ACC112 (cell line): ENCODE data around the gene TPRN.

Experiments used
- H2AFZ ChIP-seq: fragments of 200-600 bp; sonication (generic); one replicate; pipeline ENCODE4 v1.6.0; 2017; ENCODE audit warnings: antibody characterized with exemption, low read length; ENCODE audit not compliant: unreplicated experiment
- H3K27ac ChIP-seq: fragments of 200-600 bp; sonication (generic); 2 replicates; pipeline ENCODE4 v1.5.1; 2014; ENCODE audit warnings: low read depth, mild to moderate bottlenecking, antibody characterized with exemption, low read length, moderate library complexity
- H3K27me3 ChIP-seq: fragments of 200-600 bp; sonication (generic); 2 replicates; pipeline ENCODE4 v1.6.1; 2014; ENCODE audit warnings: mild to moderate bottlenecking, antibody characterized with exemption, low read length, moderate library complexity, mixed read lengths; ENCODE audit not compliant: insufficient read depth
- H3K36me3 ChIP-seq: fragments of 200-600 bp; sonication (generic); 2 replicates; pipeline ENCODE4 v1.6.1; 2016; ENCODE audit warnings: mild to moderate bottlenecking, antibody characterized with exemption, low read length, moderate library complexity, mixed read lengths; ENCODE audit not compliant: insufficient read depth
- H3K4me1 ChIP-seq: fragments of 200-600 bp; sonication (generic); one replicate; pipeline ENCODE4 v1.6.1; 2016; ENCODE audit warnings: low read length, mixed read lengths; ENCODE audit not compliant: insufficient read depth, unreplicated experiment, control insufficient read depth
- H3K4me3 ChIP-seq: fragments of 200-600 bp; sonication (generic); 2 replicates; pipeline ENCODE4 v1.5.1; 2014; ENCODE audit warnings: mild to moderate bottlenecking, low read depth, low read length
- H3K79me2 ChIP-seq: fragments of 200-600 bp; sonication (generic); one replicate; pipeline ENCODE4 v1.6.0; 2016; ENCODE audit warnings: low read length; ENCODE audit not compliant: control insufficient read depth, unreplicated experiment, insufficient read depth

TPRN gene

DNA sequence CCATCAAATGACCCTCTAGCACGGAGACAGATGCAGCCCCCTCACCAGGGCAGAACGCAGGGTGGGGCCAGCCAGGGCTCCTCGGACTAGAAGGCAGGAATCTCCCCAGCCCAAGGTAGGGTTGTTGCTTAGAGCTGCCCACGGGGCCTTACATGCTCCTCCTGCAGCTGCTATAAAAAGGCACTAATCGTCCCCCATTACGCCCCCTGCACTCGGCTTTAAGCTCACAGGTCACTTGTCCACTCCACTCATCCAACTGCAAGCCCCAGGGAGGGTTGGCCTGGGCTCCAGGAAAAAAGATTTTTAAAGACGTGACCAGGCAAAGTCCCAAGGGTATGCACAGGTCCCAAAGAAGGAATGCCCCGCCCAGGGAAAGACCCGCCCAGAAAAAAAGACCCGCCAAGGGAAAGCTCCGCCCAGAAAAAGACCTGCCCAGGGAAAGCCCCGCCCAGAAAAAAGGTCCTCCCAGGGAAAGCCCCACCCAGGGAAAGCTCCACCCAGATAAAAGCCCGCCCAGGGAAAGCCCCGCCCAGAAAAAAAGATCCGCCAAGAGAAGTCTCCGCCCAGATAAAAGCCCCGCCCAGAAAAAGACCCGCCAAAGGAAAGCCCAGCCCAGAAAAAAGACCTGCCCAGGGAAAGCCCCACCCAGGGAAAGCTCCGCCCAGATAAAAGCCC is 50.5 kb downstream of the TPRN start:
- Histone ChIP-seq H3K4me1 (no peaks in the 10 kb centered on the region), H3K27ac (no peak overlapping the region), H3K79me2 (no peaks in the 10 kb centered on the region), H3K27me3 (0 out of 2 replicates have a peak, but pooled peaks cover 3% of the 10 kb centered on the region), H3K36me3 (no peaks in the 10 kb centered on the region), H3K4me3 (no peak overlapping the region), H2AFZ (no peak overlapping the region)

DNA sequence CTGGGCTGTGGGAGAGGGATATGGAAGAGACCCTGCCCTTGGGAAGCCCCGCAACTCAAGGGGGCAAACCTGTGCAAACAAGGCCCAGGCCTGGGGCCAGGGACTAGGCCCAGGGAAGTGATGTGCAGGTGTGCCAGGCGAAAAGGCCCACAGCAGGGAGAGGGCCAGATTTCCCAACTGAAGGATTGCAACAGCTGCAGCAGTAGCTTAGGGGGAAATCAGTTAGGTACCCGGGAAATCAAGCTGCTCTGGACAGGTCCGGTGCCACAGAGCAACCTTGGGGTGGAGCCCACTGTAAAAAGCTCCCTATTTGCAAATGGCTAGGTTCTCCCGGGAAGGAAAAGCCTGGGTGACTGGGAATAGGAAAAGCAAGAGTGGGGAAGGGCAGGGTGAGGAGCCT is 51.2 kb downstream of the TPRN start:
- Histone ChIP-seq H3K27ac (no peak overlapping the region), H3K79me2 (no peaks in the 10 kb centered on the region), H2AFZ (no peak overlapping the region), H3K4me1 (no peaks in the 10 kb centered on the region), H3K27me3 (0 out of 2 replicates have a peak, but pooled peaks cover 3% of the 10 kb centered on the region), H3K4me3 (no peak overlapping the region), H3K36me3 (no peaks in the 10 kb centered on the region)

DNA sequence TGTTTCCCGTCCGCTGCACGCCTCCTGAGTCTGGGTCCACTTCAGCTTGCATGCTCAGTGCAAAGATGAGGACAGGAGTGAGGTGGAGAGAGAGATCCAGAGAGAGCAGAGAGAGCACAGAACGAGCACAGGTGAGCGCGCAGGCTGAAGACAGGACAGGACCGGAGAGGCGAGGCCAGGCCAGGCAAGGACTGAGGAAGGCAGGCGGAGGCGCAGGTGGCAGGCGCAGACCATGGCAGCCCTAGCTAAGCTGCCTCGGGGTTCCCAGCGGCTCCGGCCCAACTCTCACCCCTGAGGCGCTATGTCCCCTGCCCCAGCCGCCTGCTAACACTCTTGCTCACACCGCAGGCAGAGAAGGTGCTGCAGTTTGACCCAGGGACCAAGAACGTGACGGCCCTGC is 51.9 kb downstream of the TPRN start:
- Histone ChIP-seq H3K4me3 (no peak overlapping the region), H3K4me1 (no peaks in the 10 kb centered on the region), H3K36me3 (no peaks in the 10 kb centered on the region), H3K79me2 (no peaks in the 10 kb centered on the region), H3K27me3 (0 out of 2 replicates have a peak, but pooled peaks cover 3% of the 10 kb centered on the region), H3K27ac (no peak overlapping the region), H2AFZ (no peak overlapping the region)

DNA sequence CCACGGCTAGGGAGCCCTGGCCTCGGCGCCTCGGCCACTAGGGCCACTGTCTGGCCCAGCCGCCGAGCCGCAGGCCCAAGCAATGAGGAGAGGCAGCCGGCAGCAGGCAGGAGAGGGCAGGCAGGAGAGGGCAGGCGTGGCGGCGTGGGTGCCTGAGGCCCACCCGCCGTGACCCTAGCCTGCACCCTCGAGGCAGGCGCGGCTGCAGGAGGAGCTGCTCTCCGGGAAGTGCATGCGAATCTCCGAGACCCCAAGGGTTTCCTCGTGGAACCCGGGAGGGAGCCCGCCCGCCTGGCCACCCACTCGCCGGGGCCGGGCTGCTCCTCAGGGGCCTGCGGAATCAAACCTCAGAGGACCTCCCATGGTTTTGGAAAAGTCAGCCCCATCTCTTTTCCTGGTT is 52.3 kb downstream of the TPRN start:
- H3K27ac ChIP-seq: no peak overlapping the region
- peaks cover 4% of the 10 kb centered on the region; the same call in 1 of the 2 replicates for H3K27me3 ChIP-seq
- no peaks in the 10 kb centered on the region for H3K36me3 ChIP-seq
- H2AFZ ChIP-seq: no peak overlapping the region
- no peaks in the 10 kb centered on the region for H3K79me2 ChIP-seq
- no peaks in the 10 kb centered on the region for H3K4me1 ChIP-seq
- no peak overlapping the region for H3K4me3 ChIP-seq

DNA sequence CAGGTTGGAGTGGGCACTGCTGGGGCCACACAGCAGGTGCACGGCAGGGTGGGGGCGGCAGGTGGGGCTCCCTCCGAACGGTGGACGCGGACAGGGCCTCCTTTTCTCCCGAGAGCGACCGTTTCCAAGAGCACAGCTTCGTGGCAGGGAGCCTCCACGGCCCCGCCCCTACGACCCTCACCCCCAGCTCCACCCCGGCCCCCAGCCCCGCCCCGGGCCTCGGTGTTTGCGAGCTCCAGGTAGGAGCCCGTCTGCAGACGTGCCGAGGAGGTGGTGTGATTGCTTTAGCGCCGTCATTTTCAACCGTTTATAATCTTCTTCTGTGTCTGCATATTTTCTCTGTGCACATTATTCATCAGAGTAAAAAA is 52.8 kb downstream of the TPRN start:
- Histone ChIP-seq H3K79me2 (no peaks in the 10 kb centered on the region), H3K36me3 (no peaks in the 10 kb centered on the region), H2AFZ (no peak overlapping the region), H3K4me3 (no peak overlapping the region), H3K27me3 (peaks cover 8% of the 10 kb centered on the region; the same call in 1 of the 2 replicates), H3K27ac (no peak overlapping the region), H3K4me1 (no peaks in the 10 kb centered on the region)

DNA sequence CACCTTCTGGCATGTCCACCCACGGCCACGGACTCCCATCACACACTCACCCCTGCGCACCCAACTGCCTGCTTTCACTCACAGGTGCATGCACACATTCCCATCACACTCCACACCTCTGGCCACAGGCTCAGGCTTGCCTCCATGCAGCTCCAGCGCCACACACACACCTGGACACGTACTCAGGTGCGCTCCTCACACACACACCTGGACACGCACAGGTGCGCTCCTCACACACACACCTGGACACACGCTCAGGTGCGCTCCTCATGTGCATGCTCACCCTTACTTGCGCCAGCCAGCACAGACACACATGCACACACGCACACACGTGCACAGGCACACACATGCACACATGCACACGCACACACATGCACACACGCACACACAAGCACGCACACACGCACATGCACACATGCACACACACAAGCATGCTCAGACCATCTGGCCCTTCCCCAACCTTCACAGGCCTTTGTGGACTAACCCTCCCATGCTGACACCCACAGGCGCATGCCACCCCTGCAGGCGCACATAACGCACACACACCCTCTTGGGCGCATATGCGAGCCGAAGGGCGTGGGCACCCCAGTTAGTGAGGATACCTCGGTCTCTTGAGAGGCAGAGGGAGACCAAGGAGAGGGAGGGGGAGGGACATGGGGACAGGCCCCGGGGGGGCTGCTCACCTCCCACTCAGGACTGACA is 53.3 kb downstream of the TPRN start:
- H2AFZ ChIP-seq: no peak overlapping the region
- H3K79me2 ChIP-seq: no peaks in the 10 kb centered on the region
- peaks cover 13% of the 10 kb centered on the region for H3K27me3 ChIP-seq
- H3K4me3 ChIP-seq: no peak overlapping the region
- no peak overlapping the region for H3K27ac ChIP-seq
- no peaks in the 10 kb centered on the region for H3K36me3 ChIP-seq
- H3K4me1 ChIP-seq: no peaks in the 10 kb centered on the region

DNA sequence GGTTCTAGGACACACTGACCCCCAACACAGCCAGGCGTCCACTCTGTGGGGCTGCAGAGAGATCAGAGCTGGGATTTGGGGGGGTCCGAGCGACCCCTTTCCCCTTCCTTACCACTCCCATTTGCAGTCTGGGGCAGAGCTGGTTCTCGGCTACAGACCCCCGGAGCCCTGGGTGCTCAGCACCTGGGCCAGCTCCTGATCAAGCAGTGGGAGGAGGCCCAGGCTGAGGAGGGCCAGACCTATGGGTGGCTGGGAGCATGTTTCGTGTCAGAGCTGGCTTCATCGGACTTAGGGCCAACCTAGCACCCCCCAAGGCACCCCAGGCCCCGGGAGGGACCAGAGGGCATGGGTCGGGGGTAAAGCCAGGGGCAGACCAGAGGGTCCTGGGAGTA is 54.0 kb downstream of the TPRN start:
- Histone ChIP-seq H2AFZ (no peak overlapping the region), H3K36me3 (no peaks in the 10 kb centered on the region), H3K79me2 (no peaks in the 10 kb centered on the region), H3K4me1 (no peaks in the 10 kb centered on the region), H3K27me3 (peaks cover 19% of the 10 kb centered on the region), H3K4me3 (no peak overlapping the region), H3K27ac (no peak overlapping the region)

DNA sequence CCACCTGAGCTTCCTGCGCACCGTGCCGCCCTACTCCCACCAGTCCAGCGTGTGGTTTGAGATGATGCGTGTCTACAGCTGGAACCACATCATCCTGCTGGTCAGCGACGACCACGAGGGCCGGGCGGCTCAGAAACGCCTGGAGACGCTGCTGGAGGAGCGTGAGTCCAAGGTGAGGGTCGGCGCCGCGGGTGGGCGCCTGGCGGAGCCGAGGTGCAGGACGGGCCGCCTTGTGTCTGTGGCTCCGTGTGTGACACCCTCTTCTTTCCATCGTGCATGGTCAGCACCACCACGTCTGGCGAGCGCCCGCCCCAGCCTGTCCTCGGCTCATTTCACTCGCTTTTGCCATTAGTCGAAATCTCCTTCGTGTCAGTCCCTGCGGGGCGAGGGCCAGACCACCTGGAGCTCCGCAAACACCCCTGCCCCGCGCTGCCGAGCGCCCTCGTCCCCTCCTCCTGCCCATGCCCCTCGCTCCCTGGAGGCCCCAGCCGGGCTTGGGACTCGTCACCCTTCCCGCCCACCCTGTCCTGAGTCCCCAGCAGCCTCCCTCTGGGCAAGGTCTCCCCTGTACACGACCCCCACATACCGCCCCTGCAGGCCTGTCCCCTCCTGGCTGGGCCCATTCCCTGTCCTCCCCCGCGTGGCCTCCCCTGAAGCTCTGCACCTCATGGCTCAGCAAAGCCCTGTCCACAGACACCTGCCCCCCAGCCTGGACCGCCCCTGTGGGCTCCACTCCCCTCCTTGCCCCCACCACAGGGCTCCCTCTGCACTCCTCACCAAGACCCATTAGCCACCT is 54.6 kb downstream of the TPRN start:
- no peaks in the 10 kb centered on the region for H3K79me2 ChIP-seq
- no peak overlapping the region for H3K27ac ChIP-seq
- no peak overlapping the region for H2AFZ ChIP-seq
- no peaks in the 10 kb centered on the region for H3K36me3 ChIP-seq
- H3K27me3 ChIP-seq: peaks cover 24% of the 10 kb centered on the region
- no peaks in the 10 kb centered on the region for H3K4me1 ChIP-seq
- no peak overlapping the region for H3K4me3 ChIP-seq

DNA sequence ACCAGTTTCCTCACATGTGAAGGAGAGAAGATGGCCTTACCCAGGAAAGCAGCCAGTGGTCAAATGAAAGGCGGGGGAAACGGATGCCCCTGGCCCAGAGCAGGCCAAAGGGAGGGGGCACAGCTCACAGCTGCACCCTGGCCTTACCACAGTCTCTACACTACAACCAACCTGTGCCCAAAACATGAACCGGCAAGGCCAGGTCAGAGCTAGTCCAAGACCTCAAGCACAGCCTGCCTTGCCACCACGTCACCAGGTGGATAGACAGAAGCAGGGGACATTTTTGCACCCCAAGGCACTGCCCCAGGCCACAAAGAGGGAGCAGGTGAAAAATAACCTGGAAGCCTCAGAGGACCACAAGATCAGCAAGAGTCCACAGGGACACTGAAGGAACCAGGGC is 57.1 kb downstream of the TPRN start:
- no peaks in the 10 kb centered on the region for H3K79me2 ChIP-seq
- H3K27ac ChIP-seq: no peak overlapping the region
- H3K36me3 ChIP-seq: no peaks in the 10 kb centered on the region
- no peaks in the 10 kb centered on the region for H3K4me1 ChIP-seq
- H3K27me3 ChIP-seq: peaks cover 48% of the 10 kb centered on the region
- no peak overlapping the region for H3K4me3 ChIP-seq
- H2AFZ ChIP-seq: no peak overlapping the region

DNA sequence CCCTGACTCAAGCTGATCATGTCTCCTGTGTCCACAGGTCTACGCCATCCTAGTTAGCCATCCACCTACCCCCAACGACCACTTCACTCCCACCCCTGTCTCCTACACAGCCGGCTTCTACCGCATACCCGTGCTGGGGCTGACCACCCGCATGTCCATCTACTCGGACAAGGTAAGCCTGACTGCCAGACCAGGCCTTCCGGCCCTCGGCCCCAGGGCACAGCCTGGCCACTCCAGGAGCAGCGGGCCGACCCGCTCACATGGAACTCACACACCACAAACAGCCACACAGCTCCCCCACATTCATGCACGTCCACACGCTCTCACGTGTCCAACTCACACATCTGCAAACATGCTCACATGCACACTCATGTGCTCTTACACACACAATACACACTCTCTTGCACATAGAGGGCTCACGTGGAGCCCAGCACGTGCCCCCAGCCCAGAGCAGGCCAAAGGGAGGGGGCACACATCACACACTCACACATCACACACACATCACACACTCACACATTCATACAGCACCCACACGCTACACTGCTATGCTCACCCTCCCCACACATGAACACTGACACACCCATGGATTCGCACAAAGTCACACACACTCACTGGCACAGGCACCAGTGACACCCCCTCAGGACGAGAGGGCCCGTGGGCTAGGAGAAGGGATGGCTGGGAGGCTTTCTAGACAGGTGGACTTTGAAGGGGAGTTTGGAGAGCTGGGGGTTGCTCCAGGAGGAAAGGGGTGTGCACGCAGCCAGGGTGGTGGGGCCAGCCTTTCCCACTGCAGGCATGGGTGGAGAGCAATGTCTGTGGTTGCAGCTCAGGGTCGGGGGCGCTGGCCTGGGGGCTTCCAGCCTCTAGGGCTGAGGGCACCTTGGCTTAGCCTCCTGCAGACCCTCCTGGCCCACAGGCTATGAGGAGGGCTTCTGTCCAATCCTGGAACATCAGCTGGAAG is 58.3 kb downstream of the TPRN start:
- Histone ChIP-seq H3K27ac (no peak overlapping the region), H3K4me3 (no peak overlapping the region), H3K27me3 (peaks cover 53% of the 10 kb centered on the region), H3K4me1 (no peaks in the 10 kb centered on the region), H3K79me2 (no peaks in the 10 kb centered on the region), H2AFZ (no peak overlapping the region), H3K36me3 (no peaks in the 10 kb centered on the region)
